ENCODE results near the gene HAPSTR1.

Gene HAPSTR1

GRCh38 chr16:9047689-9048301, 43.6 kb upstream of the HAPSTR1 start (continued):
- TF ChIP-seq ZNF639 (tag by site-specific recombination; IDR thresholded peaks at IDR 0.05) (peak; percentile 77; the same call in 1 of the 2 replicates), ZNF175 (tag by site-specific recombination; IDR thresholded peaks at IDR 0.05) (no peak), ZNF391 (tag by site-specific recombination; IDR thresholded peaks at IDR 0.05; ENCODE audit: borderline replicate concordance, low read depth) (no peak), ZNF311 (tag by site-specific recombination; IDR thresholded peaks at IDR 0.05; ENCODE audit: borderline replicate concordance) (no peak), ZNF645 (tag by site-specific recombination; IDR thresholded peaks at IDR 0.05) (no peak), AEBP2 (tag by site-specific recombination; IDR thresholded peaks at IDR 0.05; ENCODE audit: borderline replicate concordance) (no peak), ZNF658 (tag by site-specific recombination; IDR thresholded peaks at IDR 0.05) (no peak), ZSCAN18 (tag by site-specific recombination; IDR thresholded peaks at IDR 0.05) (no peak), ZNF548 (tag by site-specific recombination; IDR thresholded peaks at IDR 0.05) (no peak), ZSCAN5A (tag by site-specific recombination; IDR thresholded peaks at IDR 0.05) (no peak), ZNF2 (tag by site-specific recombination; IDR thresholded peaks at IDR 0.05) (no peak), FEZF1 (tag by site-specific recombination; IDR thresholded peaks at IDR 0.05) (no peak), ZBTB17 (tag by site-specific recombination; IDR thresholded peaks at IDR 0.05) (peak; percentile 77), OVOL3 (tag by site-specific recombination; IDR thresholded peaks at IDR 0.05) (no peak), ZNF114 (tag by site-specific recombination; IDR thresholded peaks at IDR 0.05) (no peak), ZBTB20 (tag by site-specific recombination; IDR thresholded peaks at IDR 0.05) (peak; percentile 17; the same call in 1 of the 2 replicates), ZBTB10 (tag by site-specific recombination; IDR thresholded peaks at IDR 0.05) (no peak), PRDM6 (tag by site-specific recombination; IDR thresholded peaks at IDR 0.05) (no peak), ZNF214 (tag by site-specific recombination; IDR thresholded peaks at IDR 0.05; ENCODE audit: borderline replicate concordance) (no peak), ZBTB8A (tag by site-specific recombination; IDR thresholded peaks at IDR 0.05) (peak; percentile 49), ZNF169 (tag by site-specific recombination; IDR thresholded peaks at IDR 0.05) (no peak), ZNF132 (tag by site-specific recombination; IDR thresholded peaks at IDR 0.05; ENCODE audit: borderline replicate concordance) (no peak), TRIM28 (IDR thresholded peaks at IDR 0.05; ENCODE audit: borderline replicate concordance, low read length) (0 out of 2 replicates have a peak, but pooled peaks have one; percentile 21), ZNF514 (tag by site-specific recombination; IDR thresholded peaks at IDR 0.05) (no peak), ZSCAN4 (tag by site-specific recombination; IDR thresholded peaks at IDR 0.05) (no peak)

Measured in HEK293 (cell line).